GM12878 (cell line): ENCODE measurements around the gene PLEKHG2. TPM values are rescaled to one million over a fixed set of nuclear protein-coding genes. Genes with fewer than 3 reads are reported as not detected.

Experiments
- SMAD5 ChIP-seq: IDR thresholded peaks from 2 replicates; pipeline ENCODE4 v1.6.1; 2016; ENCODE audit warnings: antibody characterized with exemption, low read depth
- ZNF274 ChIP-seq: IDR thresholded peaks from one replicate; pipeline ENCODE4 v1.8.0; 2011; ENCODE audit not compliant: insufficient read length, insufficient read depth
- ZNF687 ChIP-seq: fragments of 450-650 bp; IDR thresholded peaks from 2 replicates; pipeline ENCODE4 v1.6.1; 2017; ENCODE audit warnings: mild to moderate bottlenecking, moderate library complexity
- polyA plus RNA-seq, 11 experiments: library from polyadenylated mRNA; depleted of rRNA in 4 of 11; unstranded in 6 of 11; stranded (reverse) in 5 of 11; fragments of >200 nt; fragmentation: Nextera tagmentation in 4 of 11; fragmentation: Illumina TruSeq in 1 of 11; extraction: Ambion mirVana in 4 of 11; extraction: Trizol in 1 of 11; gene quantifications; 1 replicate in 1 of 11; 2 replicates in 10 of 11; pipeline versions ENCODE4 v1.2.1 to v1.2.3, GENCODE V29; 2011 to 2016; ENCODE audit warnings: inconsistent platforms in 2 of 11, missing spikeins in 2 of 11, low read depth in 1 of 11
- total RNA-seq, 4 experiments: library from RNA; depleted of rRNA in 3 of 4; stranded (reverse); fragments of >200 nt in 3 of 4; fragmentation: Illumina TruSeq in 1 of 4; extraction: Trizol in 1 of 4; gene quantifications; 2 replicates each; pipeline versions ENCODE4 v1.2.1 to v1.2.3, GENCODE V29; 2013 to 2021
- TF ChIP-seq, protein P1 (sequence below): fragments of 450-650 bp; IDR thresholded peaks from 2 replicates; pipeline ENCODE4 v1.6.1; 2016; ENCODE audit warnings: mild to moderate bottlenecking

Gene PLEKHG2
- total and polyA plus RNA-seq, 10 of the 15 experiments (the other 5 are each of a cell fraction or from before 2014, with no cell fraction given), result 3.0 to 62.5 (median 17.2) TPM

- TF ChIP-seq ZNF687 (peak; percentile 73), ZNF274 (no peak), SMAD5 (peak; percentile 79)
- TF ChIP-seq, protein P1, sequence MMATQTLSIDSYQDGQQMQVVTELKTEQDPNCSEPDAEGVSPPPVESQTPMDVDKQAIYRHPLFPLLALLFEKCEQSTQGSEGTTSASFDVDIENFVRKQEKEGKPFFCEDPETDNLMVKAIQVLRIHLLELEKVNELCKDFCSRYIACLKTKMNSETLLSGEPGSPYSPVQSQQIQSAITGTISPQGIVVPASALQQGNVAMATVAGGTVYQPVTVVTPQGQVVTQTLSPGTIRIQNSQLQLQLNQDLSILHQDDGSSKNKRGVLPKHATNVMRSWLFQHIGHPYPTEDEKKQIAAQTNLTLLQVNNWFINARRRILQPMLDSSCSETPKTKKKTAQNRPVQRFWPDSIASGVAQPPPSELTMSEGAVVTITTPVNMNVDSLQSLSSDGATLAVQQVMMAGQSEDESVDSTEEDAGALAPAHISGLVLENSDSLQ, result peak; percentile 86
Measured at GRCh38 chr19:39445196-39446111, 33.0 kb downstream of the PLEKHG2 start, which contains the start of gene SUPT5H (continued).
